A549 (cell line): ENCODE data around the gene CTTN. TPM values are rescaled to one million over a fixed set of nuclear protein-coding genes. Genes with fewer than 3 reads are reported as not detected.

Source experiments
- ATAC-seq, 2 experiments: fragments of 200-7000 bp in 1 of 2; fragments of >200 bp in 1 of 2; cut with Nextera tagmentation in 1 of 2; cut with Tn5 transposase in 1 of 2; 3 replicates each; pipeline versions ENCODE4 v1.8.0 to v1.9.1; 2018 to 2020; ENCODE audit warnings: mild to moderate bottlenecking in 1 of 2, moderate library complexity in 1 of 2
- CTCF ChIA-PET: fragments of 300-600 bp; sonication (Branson Sonifier 250); formaldehyde crosslinking; extraction: SDS; loops from one replicate; lab custom pipeline; 2021; ENCODE audit warnings: antibody characterized with exemption, inconsistent platforms; lab: Yijun Ruan, JAX
- POLR2A ChIA-PET: fragments of 350-600 bp; formaldehyde crosslinking; extraction: SDS; loops from one replicate; lab custom pipeline; 2021; ENCODE audit warnings: antibody characterized with exemption, inconsistent platforms; lab: Yijun Ruan, JAX
- DNase-seq, 2 experiments: peaks; one replicate each; pipeline versions ENCODE4 v3.0.0 to v3.0.0-alpha.2; 2011 to 2016; ENCODE audit warnings: low read depth in 1 of 2, low spot score in 1 of 2
- FAIRE-seq: peaks from 2 replicates; lab custom pipeline; 2011; peaks lifted over from hg19 to GRCh38; lab: Jason Lieb, UNC
- H3K27ac ChIP-seq, 2 experiments: fragments of >200 bp; sonication (Bioruptor Twin); formaldehyde crosslinking; 3 replicates each; pipeline ENCODE4 v1.5.1; 2016 to 2017
- H3K4me1 ChIP-seq: fragments of >200 bp; sonication (Bioruptor Twin); formaldehyde crosslinking; 3 replicates; pipeline ENCODE4 v1.6.1; 2016
- H3K4me2 ChIP-seq: fragments of >200 bp; sonication (Bioruptor Twin); formaldehyde crosslinking; 3 replicates; pipeline ENCODE4 v1.6.1; 2016
- H3K4me3 ChIP-seq: fragments of >200 bp; sonication (Bioruptor Twin); formaldehyde crosslinking; 3 replicates; pipeline ENCODE4 v1.5.1; 2016
- H3K9me3 ChIP-seq: fragments of >200 bp; sonication (Bioruptor Twin); formaldehyde crosslinking; 3 replicates; pipeline ENCODE4 v1.6.1; 2016
- BHLHE40 ChIP-seq: IDR thresholded peaks from 2 replicates; pipeline ENCODE4 v1.6.1; 2012; ENCODE audit warnings: low read depth, low read length, inconsistent platforms
- EHF ChIP-seq: fragments of 250-450 bp; sonication (Bioruptor Pico); IDR thresholded peaks from 2 replicates; pipeline ENCODE4 v1.5.0; 2020; ENCODE audit warnings: mild to moderate bottlenecking
- ESRRA ChIP-seq: fragments of 150-350 bp; IDR thresholded peaks from 2 replicates; pipeline ENCODE4 v1.6.1; 2014; ENCODE audit warnings: mild to moderate bottlenecking, low read length, borderline replicate concordance
- FOSB ChIP-seq: fragments of 250-450 bp; sonication (Bioruptor Pico); IDR thresholded peaks from 2 replicates; pipeline ENCODE4 v1.5.0; 2020; ENCODE audit warnings: mild to moderate bottlenecking, moderate library complexity
- HDAC2 ChIP-seq: fragments of 200-600 bp; sonication (generic); IDR thresholded peaks from 2 replicates; pipeline ENCODE4 v1.6.1; 2016
- HEYL ChIP-seq: fragments of 250-450 bp; sonication (Bioruptor Pico); IDR thresholded peaks from 2 replicates; pipeline ENCODE4 v1.8.0; 2021; ENCODE audit warnings: mild to moderate bottlenecking, moderate library complexity
- JUNB ChIP-seq: fragments of >200 bp; sonication (Bioruptor Twin); formaldehyde crosslinking; IDR thresholded peaks from 2 replicates; pipeline ENCODE4 v1.6.1; 2016
- MAFK ChIP-seq: fragments of 450-650 bp; IDR thresholded peaks from 2 replicates; pipeline ENCODE4 v1.6.1; 2014; ENCODE audit not compliant: partially characterized antibody
- MAZ ChIP-seq: fragments of 150-350 bp; IDR thresholded peaks from 2 replicates; pipeline ENCODE4 v1.6.1; 2014; ENCODE audit warnings: antibody characterized with exemption, low read depth, low read length, borderline replicate concordance
- MYC ChIP-seq: IDR thresholded peaks from 2 replicates; pipeline ENCODE4 v1.6.1; 2012; ENCODE audit warnings: mild to moderate bottlenecking, inconsistent platforms, low read length, improper control_type of control experiment, borderline replicate concordance
- NFE2L2 ChIP-seq: fragments of 150-350 bp; conservative IDR thresholded peaks from 2 replicates; pipeline ENCODE4 v1.6.1; 2014; ENCODE audit warnings: low read length
- NR3C1 ChIP-seq: fragments of >200 bp; sonication (Bioruptor Twin); formaldehyde crosslinking; IDR thresholded peaks from 3 replicates; pipeline ENCODE4 v1.6.1; 2017
- RNF2 ChIP-seq: fragments of 200-600 bp; sonication (generic); IDR thresholded peaks from 2 replicates; pipeline ENCODE4 v1.6.1; 2016; ENCODE audit warnings: low read depth, mild to moderate bottlenecking, antibody characterized with exemption, moderate library complexity, borderline replicate concordance
- SREBF2 ChIP-seq: fragments of 450-650 bp; IDR thresholded peaks from 2 replicates; pipeline ENCODE4 v1.6.1; 2014; ENCODE audit warnings: mild to moderate bottlenecking, moderate library complexity
- TFCP2L1 ChIP-seq: fragments of 250-450 bp; sonication (Bioruptor Pico); IDR thresholded peaks from 2 replicates; pipeline ENCODE4 v1.5.0; 2021; ENCODE audit warnings: mild to moderate bottlenecking
- TP53 ChIP-seq: fragments of 250-450 bp; sonication (Bioruptor Pico); IDR thresholded peaks from 2 replicates; pipeline ENCODE4 v1.5.0; 2021; ENCODE audit warnings: mild to moderate bottlenecking, moderate library complexity
- WGBS: methylation state at CpG from one replicate; pipeline ENCODE4 v1.1.6; 2017; ENCODE audit errors: missing lambda C conversion rate; 5-methylcytosine and 5-hydroxymethylcytosine counted together
- polyA plus RNA-seq, 4 experiments: library from polyadenylated mRNA; depleted of rRNA in 3 of 4; stranded (reverse); fragments of >200 nt; fragmentation: RNase III in 1 of 4; extraction: RNeasy Plus Mini Kit Qiagen cat#74134 plus additional on column Dnase treatment in 1 of 4; gene quantifications; 2 replicates in 3 of 4; 3 replicates in 1 of 4; pipeline ENCODE4 v1.2.3, GENCODE V29; 2011 to 2017
- TF ChIP-seq, protein P1 (sequence below): fragments of 200-600 bp; sonication (generic); IDR thresholded peaks from 2 replicates; pipeline ENCODE4 v1.6.1; 2016; ENCODE audit warnings: antibody characterized with exemption, mild to moderate bottlenecking, moderate library complexity
- TF ChIP-seq, protein P2 (sequence below): fragments of 250-450 bp; sonication (Bioruptor Pico); IDR thresholded peaks from 2 replicates; pipeline ENCODE4 v1.5.0; 2020; ENCODE audit warnings: low read depth, mild to moderate bottlenecking, moderate library complexity
- TF ChIP-seq, protein P3 (sequence below): fragments of 150-350 bp; IDR thresholded peaks from 2 replicates; pipeline ENCODE4 v1.6.1; 2014; ENCODE audit warnings: low read depth, mild to moderate bottlenecking, low read length

CTTN gene
- polyA plus RNA-seq, 2 of the 4 experiments (the other 2 are of a cell fraction) = 140 to 214 TPM

DNA sequence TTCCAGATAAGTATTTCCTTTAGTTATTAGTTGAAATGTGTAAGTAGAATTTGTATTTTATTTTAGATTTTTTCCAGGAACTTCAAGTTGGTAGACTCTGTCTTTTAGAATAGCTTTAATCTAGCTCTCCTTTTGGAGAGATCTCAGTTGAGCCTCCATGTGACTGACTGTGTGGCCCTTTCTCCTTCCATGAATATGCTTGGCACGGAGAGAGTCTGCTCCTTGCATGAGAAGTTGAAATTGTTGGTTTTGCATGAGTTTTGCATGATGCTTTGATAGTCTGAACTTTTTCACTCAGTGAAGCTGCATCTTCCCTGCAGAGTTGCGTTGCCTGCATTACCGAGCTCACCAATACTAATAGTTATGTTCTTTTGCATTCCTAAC lies 32.8 kb upstream of the CTTN start (continued):
- TF ChIP-seq, protein P1, sequence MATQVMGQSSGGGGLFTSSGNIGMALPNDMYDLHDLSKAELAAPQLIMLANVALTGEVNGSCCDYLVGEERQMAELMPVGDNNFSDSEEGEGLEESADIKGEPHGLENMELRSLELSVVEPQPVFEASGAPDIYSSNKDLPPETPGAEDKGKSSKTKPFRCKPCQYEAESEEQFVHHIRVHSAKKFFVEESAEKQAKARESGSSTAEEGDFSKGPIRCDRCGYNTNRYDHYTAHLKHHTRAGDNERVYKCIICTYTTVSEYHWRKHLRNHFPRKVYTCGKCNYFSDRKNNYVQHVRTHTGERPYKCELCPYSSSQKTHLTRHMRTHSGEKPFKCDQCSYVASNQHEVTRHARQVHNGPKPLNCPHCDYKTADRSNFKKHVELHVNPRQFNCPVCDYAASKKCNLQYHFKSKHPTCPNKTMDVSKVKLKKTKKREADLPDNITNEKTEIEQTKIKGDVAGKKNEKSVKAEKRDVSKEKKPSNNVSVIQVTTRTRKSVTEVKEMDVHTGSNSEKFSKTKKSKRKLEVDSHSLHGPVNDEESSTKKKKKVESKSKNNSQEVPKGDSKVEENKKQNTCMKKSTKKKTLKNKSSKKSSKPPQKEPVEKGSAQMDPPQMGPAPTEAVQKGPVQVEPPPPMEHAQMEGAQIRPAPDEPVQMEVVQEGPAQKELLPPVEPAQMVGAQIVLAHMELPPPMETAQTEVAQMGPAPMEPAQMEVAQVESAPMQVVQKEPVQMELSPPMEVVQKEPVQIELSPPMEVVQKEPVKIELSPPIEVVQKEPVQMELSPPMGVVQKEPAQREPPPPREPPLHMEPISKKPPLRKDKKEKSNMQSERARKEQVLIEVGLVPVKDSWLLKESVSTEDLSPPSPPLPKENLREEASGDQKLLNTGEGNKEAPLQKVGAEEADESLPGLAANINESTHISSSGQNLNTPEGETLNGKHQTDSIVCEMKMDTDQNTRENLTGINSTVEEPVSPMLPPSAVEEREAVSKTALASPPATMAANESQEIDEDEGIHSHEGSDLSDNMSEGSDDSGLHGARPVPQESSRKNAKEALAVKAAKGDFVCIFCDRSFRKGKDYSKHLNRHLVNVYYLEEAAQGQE = no peak
- TF ChIP-seq, all 56 proteins: peak for 0

DNA sequence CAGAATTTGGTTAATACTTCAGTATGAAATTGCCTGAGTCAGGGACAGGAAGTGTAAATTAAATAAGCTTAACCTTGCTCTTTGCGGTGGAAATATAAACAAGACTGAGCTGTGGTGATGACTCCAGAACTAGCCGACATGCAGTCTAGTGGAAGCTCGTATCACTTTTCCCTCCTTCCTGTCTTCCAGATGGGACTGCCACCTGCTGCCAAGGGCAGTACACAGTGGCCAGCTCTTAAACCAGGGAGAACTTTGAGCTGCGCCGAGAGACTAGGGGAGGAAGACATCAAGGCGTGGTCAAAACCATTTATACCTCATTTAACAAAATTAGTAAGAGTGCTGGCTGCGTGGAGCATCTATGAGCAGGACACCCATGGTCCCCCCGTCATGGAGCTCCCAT lies 31.3 kb upstream of the CTTN start:
- H3K9me3 ChIP-seq = no peaks in the 10 kb centered on the region
- FAIRE-seq = no peak
- no peak overlapping the region for H3K27ac ChIP-seq
- ATAC-seq = no peak
- H3K4me1 ChIP-seq = no peaks in the 10 kb centered on the region
- no peak overlapping the region for H3K4me2 ChIP-seq
- ChIA-PET POLR2A (no interaction called here), CTCF (interaction anchor here (1.2 to 1.7 kb wide), 2 partner anchors 11 to 28 kb away, joined by 3 read pairs; no protein-coding TSS in a partner anchor)
- TF ChIP-seq SREBF2 (no peak), FOSB (CRISPR knock-in tag) (no peak), BHLHE40 (no peak)
- TF ChIP-seq, protein P2, sequence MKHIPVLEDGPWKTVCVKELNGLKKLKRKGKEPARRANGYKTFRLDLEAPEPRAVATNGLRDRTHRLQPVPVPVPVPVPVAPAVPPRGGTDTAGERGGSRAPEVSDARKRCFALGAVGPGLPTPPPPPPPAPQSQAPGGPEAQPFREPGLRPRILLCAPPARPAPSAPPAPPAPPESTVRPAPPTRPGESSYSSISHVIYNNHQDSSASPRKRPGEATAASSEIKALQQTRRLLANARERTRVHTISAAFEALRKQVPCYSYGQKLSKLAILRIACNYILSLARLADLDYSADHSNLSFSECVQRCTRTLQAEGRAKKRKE (CRISPR knock-in tag) = no peak
- DNase-seq = no peak
- 84% methylated on average over 8 of the region's 8 CpGs for WGBS
- no peak overlapping the region for H3K4me3 ChIP-seq

DNA sequence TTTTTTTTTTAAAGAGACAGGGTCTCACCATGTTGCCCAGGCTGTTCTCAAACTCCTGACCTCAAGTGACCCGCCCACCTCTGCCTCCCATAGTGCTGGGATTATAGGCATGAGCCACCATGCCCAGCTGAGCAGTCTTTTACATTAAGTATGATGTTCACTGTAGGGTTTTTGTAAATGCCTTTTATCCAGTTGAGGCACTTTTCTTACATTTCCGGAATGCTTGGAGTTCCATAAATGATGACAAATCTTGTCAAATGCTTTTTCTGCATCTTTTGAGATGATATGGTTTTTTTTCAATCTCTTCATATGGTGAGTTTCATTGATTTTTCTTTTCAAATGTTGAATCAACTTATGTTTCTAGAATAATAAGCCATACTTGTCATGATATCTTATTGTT lies 29.4 kb upstream of the CTTN start:
- ChIA-PET CTCF (no interaction called here), POLR2A (no interaction called here)
- no peak for DNase-seq

DNA sequence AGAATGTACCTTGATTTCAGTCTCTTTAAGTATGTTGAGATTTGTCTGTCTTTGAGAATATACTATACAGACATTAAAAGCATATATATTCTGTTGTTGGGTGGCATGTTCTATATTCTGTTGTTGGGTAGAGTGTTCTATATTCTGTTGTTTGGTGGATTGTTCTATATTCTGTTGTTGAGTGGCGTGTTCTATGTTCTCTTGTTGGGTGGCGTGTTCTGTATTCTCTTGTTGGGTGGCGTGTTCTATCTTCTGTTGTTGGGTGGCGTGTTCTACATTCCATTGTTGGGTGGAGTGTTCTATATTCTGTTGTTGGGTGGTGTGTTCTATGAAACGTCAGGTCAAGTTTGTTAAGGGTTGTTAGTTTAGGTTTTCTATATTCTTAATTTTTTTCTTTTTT lies 27.1 kb upstream of the CTTN start:
- DNase-seq = no peak
- peak in 1 of 2 experiments; percentile 66; a peak in 2 of 6 replicates for ATAC-seq
- 62% methylated on average over 5 of the region's 5 CpGs for WGBS
- Histone ChIP-seq H3K4me3 (no peak overlapping the region), H3K4me2 (no peak overlapping the region), H3K9me3 (no peaks in the 10 kb centered on the region), H3K4me1 (no peaks in the 10 kb centered on the region), H3K27ac (no peak overlapping the region)
- FAIRE-seq = peak; percentile 99
- ChIA-PET CTCF (no interaction called here), POLR2A (no interaction called here)
- no peak for TF ChIP-seq HEYL (CRISPR knock-in tag)
- TF ChIP-seq FOSB (CRISPR knock-in tag) = no peak
- TF ChIP-seq TP53 (CRISPR knock-in tag) = no peak
- no peak for TF ChIP-seq BHLHE40

More for the DNA sequence above, 29.4 kb upstream of the CTTN start:
- H3K9me3 ChIP-seq = no peaks in the 10 kb centered on the region
- no peak for ATAC-seq
- WGBS = 92% methylated on average over 2 of the region's 2 CpGs
- no peaks in the 10 kb centered on the region for H3K4me1 ChIP-seq
- TF ChIP-seq, protein P3, sequence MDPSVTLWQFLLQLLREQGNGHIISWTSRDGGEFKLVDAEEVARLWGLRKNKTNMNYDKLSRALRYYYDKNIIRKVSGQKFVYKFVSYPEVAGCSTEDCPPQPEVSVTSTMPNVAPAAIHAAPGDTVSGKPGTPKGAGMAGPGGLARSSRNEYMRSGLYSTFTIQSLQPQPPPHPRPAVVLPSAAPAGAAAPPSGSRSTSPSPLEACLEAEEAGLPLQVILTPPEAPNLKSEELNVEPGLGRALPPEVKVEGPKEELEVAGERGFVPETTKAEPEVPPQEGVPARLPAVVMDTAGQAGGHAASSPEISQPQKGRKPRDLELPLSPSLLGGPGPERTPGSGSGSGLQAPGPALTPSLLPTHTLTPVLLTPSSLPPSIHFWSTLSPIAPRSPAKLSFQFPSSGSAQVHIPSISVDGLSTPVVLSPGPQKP = no peak
- no peak for TF ChIP-seq JUNB
- no peak for TF ChIP-seq MAZ
- TF ChIP-seq HDAC2 = no peak
- no peak for TF ChIP-seq NFE2L2
- TF ChIP-seq ESRRA = no peak
- TF ChIP-seq MAFK = no peak
- TF ChIP-seq, protein P2 (CRISPR knock-in tag) = no peak
- TF ChIP-seq TFCP2L1 = no peak
- no peak for TF ChIP-seq EHF (CRISPR knock-in tag)
- TF ChIP-seq RNF2 = no peak
- no peak for TF ChIP-seq NR3C1
- no peak for TF ChIP-seq HEYL (CRISPR knock-in tag)
- TF ChIP-seq MYC = no peak
- FAIRE-seq = no peak
- H3K4me2 ChIP-seq = no peak overlapping the region
- H3K4me3 ChIP-seq = no peak overlapping the region
- H3K27ac ChIP-seq = no peak overlapping the region
